ENCODE measurements around the gene RYK. TPM values are rescaled to one million over a fixed set of nuclear protein-coding genes. Genes with fewer than 3 reads are reported as not detected.

RYK gene
- total RNA-seq, 1 experiment from 2014 or later = 60.6 TPM

- Histone ChIP-seq H3K9ac (ENCODE audit: extremely low read depth, insufficient read length, low read length) (no peak overlapping the region), H3K4me1 (ENCODE audit: insufficient read depth, low read length) (no peaks in the 10 kb centered on the region), H4K8ac (replicated peaks; ENCODE audit: insufficient read length, low read depth, low read length) (no peak overlapping the region), H3K56ac (ENCODE audit: insufficient read length, low read depth, low read length) (no peak overlapping the region), H3K27ac (ENCODE audit: insufficient read length, low read depth, low read length) (no peak overlapping the region), H3K23me2 (ENCODE audit: insufficient read length, low read depth, low read length, poor library complexity, severe bottlenecking) (no peaks in the 10 kb centered on the region), H3K23ac (ENCODE audit: insufficient read length, low read depth, low read length) (no peak overlapping the region), H2BK20ac (ENCODE audit: low read depth, low read length, poor library complexity, severe bottlenecking) (no peak overlapping the region), H3K4me2 (ENCODE audit: insufficient read depth, insufficient read length, low read length) (no peak overlapping the region), H3K18ac (ENCODE audit: insufficient read length, low read depth, low read length) (no peak overlapping the region), H4K91ac (ENCODE audit: insufficient read length, low read depth, low read length) (no peak overlapping the region), H3K4ac (ENCODE audit: low read depth, low read length) (no peak overlapping the region), H3K27me3 (ENCODE audit: insufficient read depth, low read length) (no peaks in the 10 kb centered on the region), H3K14ac (ENCODE audit: insufficient read depth, low read length) (no peak overlapping the region), H3T11ph (ENCODE audit: low read length) (no peak overlapping the region), H2BK120ac (ENCODE audit: low read depth, low read length, poor library complexity, severe bottlenecking) (no peak overlapping the region), H4K5ac (ENCODE audit: insufficient read length, low read depth, low read length) (no peak overlapping the region), H2BK15ac (ENCODE audit: low read depth, low read length) (no peak overlapping the region), H3K79me2 (ENCODE audit: insufficient read depth, low read length) (no peaks in the 10 kb centered on the region), H3K79me1 (ENCODE audit: insufficient read depth, low read depth, low read length, poor library complexity, severe bottlenecking) (no peaks in the 10 kb centered on the region), H2BK12ac (ENCODE audit: insufficient read length, low read depth, low read length) (no peak overlapping the region), H2AFZ (ENCODE audit: low read length) (no peak overlapping the region), H2AK5ac (ENCODE audit: insufficient read length, low read length) (no peak overlapping the region), H4K20me1 (ENCODE audit: control insufficient read depth, insufficient read depth, insufficient read length) (no peaks in the 10 kb centered on the region), H2BK5ac (ENCODE audit: insufficient read length, low read length) (no peak overlapping the region), H3K9me3 (ENCODE audit: control insufficient read depth, low read depth, low read length) (no peaks in the 10 kb centered on the region)
- H3K36me3 Mint-ChIP-seq (ENCODE audit: insufficient read depth in 1 of 3, low read depth in 3 of 3) = peaks cover 16 to 51% (median 25%) of the 10 kb centered on the region in 3 experiments
- H3K27ac Mint-ChIP-seq = no peak overlapping the region
- H3K4me3 Mint-ChIP-seq = no peak overlapping the region
- no peak for DNase-seq
- no peak for TF ChIP-seq CTCF (conservative IDR thresholded peaks at IDR 0.05)
- no CpG with 5 or more reads among the region's 2 CpGs for WGBS (ENCODE audit: extremely low coverage, insufficient read length, low lambda C conversion rate)
- no peaks in the 10 kb centered on the region for H3K9me3 Mint-ChIP-seq
- H3K4me1 Mint-ChIP-seq = peaks cover 6 to 10% of the 10 kb centered on the region in 2 experiments; a peak in 2 of 4 replicates
- H3K27me3 Mint-ChIP-seq (ENCODE audit: low read depth) = no peaks in the 10 kb centered on the region
Observed at GRCh38 chr3:134194247-134194646, 56.4 kb downstream of the RYK start.
